ENCODE data around the gene RRH.
"Not testable (repeated sequence)": the region's sequence is repeated elsewhere in the genome, so short reads cannot be mapped to it uniquely, and the experiment has no call there.

The RRH gene

GRCh38 chr4:109827672-109828071 is at the start of gene RRH:
Gene RRH, plus strand, starts transcription at chr4:109827972. Its CDS starts 56 bp downstream, at chr4:109828028.
- Histone ChIP-seq H3K27ac (ENCODE audit: low read length) (no peak within 1 kb of the TSS), H3K4me2 (ENCODE audit: insufficient read depth, low read length) (no peak within 1 kb of the TSS), H3K9ac (ENCODE audit: low read depth, low read length) (no peak within 1 kb of the TSS), H3K4me1 (ENCODE audit: insufficient read depth, low read length) (no peaks in the 10 kb centered on the region), H3K27me3 (ENCODE audit: insufficient read depth, low read length, poor library complexity) (no peaks in the 10 kb centered on the region), H2AFZ (ENCODE audit: low read depth, low read length) (no peak within 1 kb of the TSS), H3K9me3 (ENCODE audit: insufficient read depth, low read length, severe bottlenecking) (no peaks in the 10 kb centered on the region), H4K20me1 (ENCODE audit: insufficient read depth, low read length) (no peaks in the 10 kb centered on the region), H3K79me2 (ENCODE audit: insufficient read depth, low read length) (no peaks in the 10 kb centered on the region), H3K4me3 (ENCODE audit: low read depth in 1 of 2, low read length in 2 of 2) (no peak within 1 kb of the TSS), H3K36me3 (ENCODE audit: insufficient read depth, low read length) (peaks cover 28% of the 10 kb centered on the region; the same call in 1 of the 2 replicates)
- ATAC-seq (ENCODE audit: insufficient read depth, low read depth) (no peak), DNase-seq (no peak)
- TF ChIP-seq CTCF (IDR thresholded peaks at IDR 0.05; ENCODE audit: borderline replicate concordance, extremely low read depth, low read length, poor library complexity, severe bottlenecking) (no peak), EZH2 (IDR thresholded peaks at IDR 0.05; ENCODE audit: borderline replicate concordance, low read depth, low read length, severe bottlenecking) (no peak)

GRCh38 chr4:109782092-109782491 is 45.7 kb upstream of the RRH start:
- not testable (repeated sequence) for ATAC-seq (ENCODE audit: insufficient read depth, low read depth); H3K27me3 ChIP-seq (ENCODE audit: insufficient read depth, low read length, poor library complexity); H3K9me3 ChIP-seq (ENCODE audit: insufficient read depth, low read length, severe bottlenecking); H3K4me1 ChIP-seq (ENCODE audit: insufficient read depth, low read length); H3K79me2 ChIP-seq (ENCODE audit: insufficient read depth, low read length); H3K27ac ChIP-seq (ENCODE audit: low read length); H3K36me3 ChIP-seq (ENCODE audit: insufficient read depth, low read length); DNase-seq; H3K4me2 ChIP-seq (ENCODE audit: insufficient read depth, low read length); H2AFZ ChIP-seq (ENCODE audit: low read depth, low read length); H3K9ac ChIP-seq (ENCODE audit: low read depth, low read length); H3K4me3 ChIP-seq (ENCODE audit: low read depth in 1 of 2, low read length in 2 of 2); H4K20me1 ChIP-seq (ENCODE audit: insufficient read depth, low read length)

GRCh38 chr4:109786846-109787245 is 40.9 kb upstream of the RRH start:
- Histone ChIP-seq H3K4me3 (ENCODE audit: low read depth in 1 of 2, low read length in 2 of 2) (no peak overlapping the region), H3K36me3 (ENCODE audit: insufficient read depth, low read length) (no peaks in the 10 kb centered on the region), H3K4me2 (ENCODE audit: insufficient read depth, low read length) (no peak overlapping the region), H3K27ac (ENCODE audit: low read length) (no peak overlapping the region), H2AFZ (ENCODE audit: low read depth, low read length) (no peak overlapping the region), H4K20me1 (ENCODE audit: insufficient read depth, low read length) (no peaks in the 10 kb centered on the region), H3K9ac (ENCODE audit: low read depth, low read length) (no peak overlapping the region), H3K9me3 (ENCODE audit: insufficient read depth, low read length, severe bottlenecking) (no peaks in the 10 kb centered on the region), H3K79me2 (ENCODE audit: insufficient read depth, low read length) (no peaks in the 10 kb centered on the region), H3K4me1 (ENCODE audit: insufficient read depth, low read length) (no peaks in the 10 kb centered on the region), H3K27me3 (ENCODE audit: insufficient read depth, low read length, poor library complexity) (peaks cover 3% of the 10 kb centered on the region)
- ATAC-seq (ENCODE audit: insufficient read depth, low read depth) (no peak), DNase-seq (no peak)
- no peak for TF ChIP-seq EZH2 (IDR thresholded peaks at IDR 0.05; ENCODE audit: borderline replicate concordance, low read depth, low read length, severe bottlenecking)
- no peak for TF ChIP-seq CTCF (IDR thresholded peaks at IDR 0.05; ENCODE audit: borderline replicate concordance, extremely low read depth, low read length, poor library complexity, severe bottlenecking)

- TF ChIP-seq EZH2 (IDR thresholded peaks at IDR 0.05; ENCODE audit: borderline replicate concordance, low read depth, low read length, severe bottlenecking) (no peak), CTCF (IDR thresholded peaks at IDR 0.05; ENCODE audit: borderline replicate concordance, extremely low read depth, low read length, poor library complexity, severe bottlenecking) (no peak)
- ATAC-seq (ENCODE audit: insufficient read depth, low read depth) = no peak
- Histone ChIP-seq H3K9me3 (ENCODE audit: insufficient read depth, low read length, severe bottlenecking) (no peaks in the 10 kb centered on the region), H3K4me3 (ENCODE audit: low read depth in 1 of 2, low read length in 2 of 2) (no peak overlapping the region), H3K27me3 (ENCODE audit: insufficient read depth, low read length, poor library complexity) (peaks cover 3% of the 10 kb centered on the region), H2AFZ (ENCODE audit: low read depth, low read length) (no peak overlapping the region), H3K9ac (ENCODE audit: low read depth, low read length) (no peak overlapping the region), H3K27ac (ENCODE audit: low read length) (no peak overlapping the region), H3K4me1 (ENCODE audit: insufficient read depth, low read length) (no peaks in the 10 kb centered on the region), H3K79me2 (ENCODE audit: insufficient read depth, low read length) (no peaks in the 10 kb centered on the region), H3K4me2 (ENCODE audit: insufficient read depth, low read length) (no peak overlapping the region), H3K36me3 (ENCODE audit: insufficient read depth, low read length) (no peaks in the 10 kb centered on the region), H4K20me1 (ENCODE audit: insufficient read depth, low read length) (no peaks in the 10 kb centered on the region)
- DNase-seq = no peak
Measured at GRCh38 chr4:109787807-109788206, 40.0 kb upstream of the RRH start.
